Measurements from ENCODE around the gene SLC38A11. TPM values are rescaled to one million over a fixed set of nuclear protein-coding genes. Genes with fewer than 3 reads are reported as not detected.

SLC38A11 gene
- total and polyA plus RNA-seq, 2 of the 8 experiments (the other 6 are each of a cell fraction or from before 2014, with no cell fraction given): not detected

- no peak for TF ChIP-seq POU5F1 (IDR thresholded peaks at IDR 0.05; ENCODE audit: low read depth, low read length)
- TF ChIP-seq RXRA (IDR thresholded peaks at IDR 0.05; ENCODE audit: insufficient read depth, low read depth, low read length): no peak
- TF ChIP-seq JUN (IDR thresholded peaks at IDR 0.05; ENCODE audit: low read depth, low read length): no peak
- TF ChIP-seq RFX5 (IDR thresholded peaks at IDR 0.05; ENCODE audit: borderline replicate concordance, low read depth, low read length): no peak
- TF ChIP-seq RNF2 (IDR thresholded peaks at IDR 0.05; ENCODE audit: borderline replicate concordance, low read depth, low read length, missing control alignments, poor library complexity, severe bottlenecking): no peak
- TF ChIP-seq YY1 (IDR thresholded peaks at IDR 0.05; ENCODE audit: low read depth, low read length): no peak
Measured at GRCh38 chr2:164871404-164871803, 83.9 kb downstream of the SLC38A11 start (continued).

Measured in H1 (cell line).